Common myeloid progenitor, CD34-positive (primary cell): Measurements from ENCODE around the gene ENO4.

Experiments
- CTCF ChIA-PET: fragments of 350-600 bp; sonication (Branson Sonifier 250); formaldehyde crosslinking; loops from one replicate; lab custom pipeline; 2021; ENCODE audit warnings: antibody characterized with exemption; lab: Charles Lee
- POLR2A ChIA-PET: fragments of 350-600 bp; sonication (Branson Sonifier 250); formaldehyde crosslinking; loops from one replicate; lab custom pipeline; 2021; ENCODE audit warnings: antibody characterized with exemption; lab: Charles Lee
- DNase-seq, 3 donors: peaks; one replicate each; pipeline versions ENCODE4 v3.0.0 to v3.0.0-alpha.2; 2013
- H3K27ac ChIP-seq, 2 experiments: 1 replicate in 1 of 2; 2 replicates in 1 of 2; pipeline ENCODE4 v1.7.0; 2013; ENCODE audit warnings: inconsistent platforms in 2 of 2, low read length in 2 of 2, mild to moderate bottlenecking in 2 of 2, low read depth in 1 of 2, moderate library complexity in 1 of 2; ENCODE audit not compliant: severe bottlenecking in 2 of 2, insufficient read depth in 1 of 2, poor library complexity in 1 of 2
- H3K27me3 ChIP-seq, 5 experiments: replicated peaks in 2 of 5; 1 replicate in 3 of 5; 2 replicates in 2 of 5; pipeline versions ENCODE4 v1.6.1 to v1.7.0; 2013; ENCODE audit warnings: low read length in 4 of 5, mild to moderate bottlenecking in 2 of 5, moderate library complexity in 2 of 5, inconsistent platforms in 1 of 5; ENCODE audit not compliant: insufficient read depth in 5 of 5, control insufficient read depth in 4 of 5
- H3K36me3 ChIP-seq, 4 experiments: 1 replicate in 2 of 4; 2 replicates in 2 of 4; pipeline versions ENCODE4 v1.6.1 to v1.7.0; 2013; ENCODE audit warnings: low read length in 3 of 4, control low read depth in 1 of 4, mild to moderate bottlenecking in 1 of 4; ENCODE audit not compliant: control insufficient read depth in 4 of 4, insufficient read depth in 4 of 4
- H3K4me1 ChIP-seq, 4 experiments: 1 replicate in 3 of 4; 2 replicates in 1 of 4; pipeline versions ENCODE4 v1.6.1 to v1.7.1; 2013; ENCODE audit warnings: low read length in 3 of 4, mild to moderate bottlenecking in 3 of 4, control low read depth in 1 of 4, inconsistent platforms in 1 of 4, moderate library complexity in 1 of 4; ENCODE audit not compliant: control insufficient read depth in 4 of 4, insufficient read depth in 4 of 4; ENCODE audit errors: control extremely low read depth in 1 of 4
- H3K4me3 ChIP-seq, 7 experiments: 1 replicate in 4 of 7; 2 replicates in 3 of 7; pipeline versions ENCODE4 v1.5.1 to v1.7.0; 2013; ENCODE audit warnings: mild to moderate bottlenecking in 7 of 7, low read length in 6 of 7, moderate library complexity in 6 of 7, inconsistent platforms in 2 of 7, low read depth in 2 of 7, control low read depth in 1 of 7; ENCODE audit not compliant: insufficient read depth in 4 of 7, control insufficient read depth in 1 of 7; ENCODE audit errors: extremely low read depth in 1 of 7
- H3K9me3 ChIP-seq, 5 experiments: 1 replicate in 4 of 5; 2 replicates in 1 of 5; pipeline versions ENCODE4 v1.6.1 to v1.7.1; 2013; ENCODE audit warnings: low read length in 4 of 5, mild to moderate bottlenecking in 2 of 5, inconsistent platforms in 1 of 5, low read depth in 1 of 5, moderate library complexity in 1 of 5; ENCODE audit not compliant: control insufficient read depth in 4 of 5, insufficient read depth in 2 of 5; ENCODE audit errors: control extremely low read depth in 1 of 5
- WGBS: methylation state at CpG from one replicate; pipeline ENCODE4 v1.1.5; 2013; ENCODE audit not compliant: insufficient coverage; 5-methylcytosine and 5-hydroxymethylcytosine counted together

The ENO4 gene

DNA sequence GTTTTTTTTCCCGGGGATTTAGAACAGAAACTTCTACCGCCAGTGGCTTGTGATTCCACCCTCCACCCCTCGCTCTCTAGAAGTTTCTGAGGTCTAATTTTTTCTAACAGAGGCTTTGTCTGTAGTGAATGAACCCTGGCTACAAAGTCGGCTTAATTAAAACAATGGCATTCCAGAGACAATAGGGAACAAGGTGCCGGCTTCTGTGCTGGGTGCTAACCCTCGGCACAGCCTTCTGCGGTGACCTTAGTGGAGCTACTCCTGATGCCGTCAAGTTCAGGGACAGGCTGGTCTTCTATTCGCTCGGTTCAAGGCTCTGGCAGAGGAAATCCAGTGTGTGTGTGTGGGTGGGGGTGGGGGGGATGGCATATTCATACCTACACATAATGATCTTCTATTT lies 32.1 kb upstream of the ENO4 start:
- POLR2A ChIA-PET = no interaction called here
- H3K4me3 ChIP-seq = no peak overlapping the region
- H3K27ac ChIP-seq = no peak overlapping the region
- 82% methylated on average over 4 of the region's 10 CpGs for WGBS
- no peaks in the 10 kb centered on the region for H3K4me1 ChIP-seq
- no peaks in the 10 kb centered on the region for H3K36me3 ChIP-seq
- DNase-seq = no peak
- H3K27me3 ChIP-seq = peaks cover 0 to 52% (median 16%) of the 10 kb centered on the region in 5 experiments
- CTCF ChIA-PET = interaction anchor here (1.3 kb wide), 1 partner anchor 20 kb away, joined by 3 read pairs; no protein-coding TSS in a partner anchor
- H3K9me3 ChIP-seq = peaks cover 0 to 7% (median 0%) of the 10 kb centered on the region in 5 experiments

GRCh38 chr10:116817780-116818343 lies 31.4 kb upstream of the ENO4 start:
- H3K27ac ChIP-seq = no peak overlapping the region
- ChIA-PET CTCF (no interaction called here), POLR2A (no interaction called here)
- H3K9me3 ChIP-seq = peaks cover 0 to 7% (median 0%) of the 10 kb centered on the region in 5 experiments
- H3K4me3 ChIP-seq = no peak overlapping the region
- H3K36me3 ChIP-seq = no peaks in the 10 kb centered on the region
- peaks cover 0 to 47% (median 16%) of the 10 kb centered on the region in 5 experiments for H3K27me3 ChIP-seq
- H3K4me1 ChIP-seq = no peaks in the 10 kb centered on the region
- no peak for DNase-seq
- WGBS = 89% methylated on average over 8 of the region's 8 CpGs

- H3K4me1 ChIP-seq = no peaks in the 10 kb centered on the region
- no peak overlapping the region for H3K27ac ChIP-seq
- ChIA-PET CTCF (no interaction called here), POLR2A (no interaction called here)
- peaks cover 0 to 7% (median 0%) of the 10 kb centered on the region in 5 experiments for H3K9me3 ChIP-seq
- WGBS = 73% methylated on average over 5 of the region's 6 CpGs
- H3K36me3 ChIP-seq = no peaks in the 10 kb centered on the region
- no peak for DNase-seq
- H3K27me3 ChIP-seq = peaks cover 0 to 33% (median 12%) of the 10 kb centered on the region in 5 experiments
- no peak overlapping the region for H3K4me3 ChIP-seq
Measured at GRCh38 chr10:116819999-116820677, 29.2 kb upstream of the ENO4 start.

DNA sequence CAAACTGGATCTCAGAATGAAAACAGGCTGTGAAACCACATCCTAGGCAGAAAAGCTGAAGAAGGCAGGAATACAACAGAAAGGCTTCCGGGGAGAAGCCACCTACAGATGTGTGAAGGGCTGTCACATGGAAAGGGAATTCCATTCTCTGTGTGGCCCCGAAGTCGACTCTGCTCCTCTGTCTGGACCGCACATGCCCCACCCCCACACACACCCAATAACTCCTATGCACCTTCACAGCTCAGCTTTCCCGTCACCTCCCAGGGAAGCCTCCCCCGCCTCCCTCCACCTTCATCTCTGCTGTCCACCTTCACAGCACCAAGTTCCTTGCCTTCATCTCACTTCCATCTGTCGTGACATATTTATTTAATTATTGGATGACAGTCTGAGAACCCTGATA lies 23.4 kb upstream of the ENO4 start:
- POLR2A ChIA-PET = no interaction called here
- no peaks in the 10 kb centered on the region for H3K9me3 ChIP-seq

DNA sequence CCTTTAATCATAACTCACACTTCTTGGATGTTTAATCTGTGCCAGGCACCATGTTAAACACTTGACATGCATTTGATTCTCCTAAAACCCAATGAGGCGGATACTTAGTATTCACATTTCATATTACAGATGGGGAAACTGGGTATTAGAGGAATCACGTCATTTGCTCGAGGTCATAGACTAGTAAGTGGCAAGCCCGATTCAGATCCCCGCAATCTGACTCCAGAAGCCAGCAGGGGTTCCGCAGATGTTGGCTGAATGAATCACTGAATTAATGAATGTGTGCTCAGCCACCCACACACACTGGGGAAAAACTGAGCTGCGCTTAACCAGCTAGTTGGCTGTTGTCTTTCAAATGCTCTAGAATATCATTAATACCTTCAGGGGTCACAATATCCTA lies 22.5 kb upstream of the ENO4 start:
- WGBS = 96% methylated on average over 5 of the region's 7 CpGs
- Histone ChIP-seq H3K27ac (no peak overlapping the region), H3K9me3 (no peaks in the 10 kb centered on the region), H3K4me3 (no peak overlapping the region), H3K36me3 (no peaks in the 10 kb centered on the region), H3K4me1 (peaks cover 0 to 12% (median 8%) of the 10 kb centered on the region in 4 experiments), H3K27me3 (no peaks in the 10 kb centered on the region)
- CTCF ChIA-PET = interaction anchor here (1.2 to 2.1 kb wide), 3 partner anchors 27 to 343 kb away, joined by 3 to 5 read pairs (median 4); no protein-coding TSS in a partner anchor
- no peak for DNase-seq
- POLR2A ChIA-PET = no interaction called here

More for the DNA sequence above, 23.4 kb upstream of the ENO4 start:
- Histone ChIP-seq H3K4me3 (no peak overlapping the region), H3K27ac (no peak overlapping the region), H3K36me3 (no peaks in the 10 kb centered on the region), H3K27me3 (no peaks in the 10 kb centered on the region), H3K4me1 (peaks cover 0 to 12% (median 8%) of the 10 kb centered on the region in 4 experiments)
- CTCF ChIA-PET = interaction anchor here (1.2 to 1.3 kb wide), 2 partner anchors 24 to 344 kb away, joined by 3 to 4 read pairs; no protein-coding TSS in a partner anchor
- no peak for DNase-seq
- 88% methylated on average over 6 of the region's 7 CpGs for WGBS

GRCh38 chr10:116827214-116827671 lies 22.1 kb upstream of the ENO4 start:
- Histone ChIP-seq H3K27me3 (no peaks in the 10 kb centered on the region), H3K27ac (no peak overlapping the region), H3K9me3 (no peaks in the 10 kb centered on the region), H3K4me1 (peaks cover 0 to 12% (median 8%) of the 10 kb centered on the region in 4 experiments), H3K4me3 (no peak overlapping the region), H3K36me3 (no peaks in the 10 kb centered on the region)
- 95% methylated on average over 10 of the region's 11 CpGs for WGBS
- no peak for DNase-seq
- CTCF ChIA-PET = interaction anchor here (1.2 to 2.1 kb wide), 4 partner anchors 11 to 343 kb away, joined by 3 to 8 read pairs (median 4); no protein-coding TSS in a partner anchor
- POLR2A ChIA-PET = no interaction called here

DNA sequence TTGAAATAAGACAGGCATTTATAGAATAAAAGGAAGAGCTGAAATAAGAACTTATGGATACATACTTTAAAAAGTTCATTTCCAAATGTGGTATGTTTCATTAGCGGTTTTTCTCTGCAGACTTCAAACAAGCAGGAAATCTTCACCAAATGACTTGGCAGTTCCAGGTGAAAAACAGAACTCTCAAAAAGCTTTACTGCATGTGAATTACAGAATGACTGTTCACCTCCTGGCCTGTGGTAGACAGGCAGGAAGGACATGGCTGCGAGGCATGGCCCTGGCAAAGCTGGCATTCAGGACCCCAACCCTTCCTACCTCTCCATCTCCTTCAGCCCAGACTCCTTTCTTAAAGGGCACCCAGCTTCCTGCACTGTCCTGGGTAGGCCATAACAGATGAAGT lies 21.2 kb upstream of the ENO4 start:
- POLR2A ChIA-PET = no interaction called here
- DNase-seq = peak; percentile 16 to 62 (median 50)
- no peaks in the 10 kb centered on the region for H3K27me3 ChIP-seq
- H3K36me3 ChIP-seq = no peaks in the 10 kb centered on the region
- CTCF ChIA-PET = interaction anchor here (2.1 kb wide), 2 partner anchors 10 to 31 kb away, joined by 5 to 8 read pairs; no protein-coding TSS in a partner anchor
- H3K4me3 ChIP-seq = no peak overlapping the region
- no peaks in the 10 kb centered on the region for H3K9me3 ChIP-seq
- no peak overlapping the region for H3K27ac ChIP-seq
- H3K4me1 ChIP-seq = peaks cover 0 to 12% (median 8%) of the 10 kb centered on the region in 4 experiments
- WGBS = 0% methylated on average over 2 of the region's 2 CpGs
